HL-60 (cell line): ENCODE measurements around the gene ACRBP.

ENCODE experiments used
- DNase-seq, 2 experiments: peaks; one replicate each; pipeline ENCODE4 v3.0.0-alpha.2; 2010 to 2020; ENCODE audit warnings: low read depth in 1 of 2, low spot score in 1 of 2
- H3K27ac ChIP-seq: fragments of 250-450 bp; sonication (Bioruptor Pico); replicated peaks from 2 replicates; pipeline ENCODE4 v1.5.1; 2020; ENCODE audit warnings: mild to moderate bottlenecking, moderate library complexity
- H3K27me3 ChIP-seq: fragments of 250-450 bp; sonication (Bioruptor Pico); 2 replicates; pipeline ENCODE4 v1.5.1; 2021; ENCODE audit warnings: mild to moderate bottlenecking, moderate library complexity; ENCODE audit not compliant: insufficient read depth, poor library complexity, severe bottlenecking
- H3K4me3 ChIP-seq: replicated peaks from 2 replicates; pipeline ENCODE4 v1.5.1; 2011; ENCODE audit warnings: mild to moderate bottlenecking, control low read depth, low read length; ENCODE audit not compliant: insufficient read depth
- CTCF ChIP-seq: IDR thresholded peaks from one replicate; pipeline ENCODE4 v1.5.1; 2011; ENCODE audit warnings: low read length, control low read depth, inconsistent platforms; ENCODE audit not compliant: insufficient read depth
- GABPA ChIP-seq: IDR thresholded peaks from 2 replicates; pipeline ENCODE4 v1.6.1; 2012; ENCODE audit warnings: low read depth
- POLR2AphosphoS5 ChIP-seq: IDR thresholded peaks from 2 replicates; pipeline ENCODE4 v1.6.1; 2012; ENCODE audit warnings: low read depth
- REST ChIP-seq: IDR thresholded peaks from 2 replicates; pipeline ENCODE4 v1.6.1; 2012; ENCODE audit warnings: low read depth; ENCODE audit not compliant: insufficient replicate concordance
- SPI1 ChIP-seq: IDR thresholded peaks from 2 replicates; pipeline ENCODE4 v1.6.1; 2012; ENCODE audit warnings: low read depth, mild to moderate bottlenecking, borderline replicate concordance

The ACRBP gene

GRCh38 chr12:6688999-6689882, 42.0 kb upstream of the ACRBP start, which contains the start of gene ZNF384:
Gene ZNF384, minus strand, starts transcription at chr12:6689375. Its CDS starts 9,855 bp downstream, at chr12:6679520.
- TF ChIP-seq REST = peak; percentile 25
- TF ChIP-seq SPI1 = peak; percentile 70; the same call in 1 of the 2 replicates
- TF ChIP-seq CTCF = no peak
- peak; percentile 97 for TF ChIP-seq GABPA
- peak; percentile 66 for TF ChIP-seq POLR2AphosphoS5
- Histone ChIP-seq H3K4me3 (peak within 1 kb of the TSS; percentile 70), H3K27me3 (no peaks in the 10 kb centered on the region), H3K27ac (peak within 1 kb of the TSS; percentile 97)
- peak; percentile 98 to 99 for DNase-seq

GRCh38 chr12:6688543-6688998, 41.3 kb upstream of the ACRBP start:
- DNase-seq = peak in 1 of 2 experiments; percentile 58
- TF ChIP-seq REST (no peak), GABPA (peak; percentile 75; the same call in 1 of the 2 replicates), SPI1 (peak; percentile 38; the same call in 1 of the 2 replicates)

DNA sequence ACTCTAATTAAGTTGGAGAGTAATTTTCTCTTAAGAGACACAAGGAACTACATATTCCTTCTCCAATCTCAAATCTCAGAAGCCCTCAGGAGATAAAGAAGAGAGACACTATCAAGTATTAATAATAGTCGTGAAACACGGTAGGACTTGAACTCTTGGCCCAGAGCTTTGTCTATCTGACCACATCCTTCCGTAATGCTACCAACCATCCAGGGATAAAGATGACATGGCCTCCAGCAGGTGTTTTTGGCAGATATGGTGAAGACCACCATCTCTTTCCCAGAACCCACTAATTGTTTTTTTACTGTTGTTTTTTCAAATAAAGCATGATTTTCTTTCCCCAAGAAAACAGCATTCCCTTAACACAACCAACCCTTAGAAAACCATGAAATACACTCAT, 38.6 kb upstream of the ACRBP start:
- Histone ChIP-seq H3K27ac (no peak overlapping the region), H3K27me3 (no peaks in the 10 kb centered on the region), H3K4me3 (no peak overlapping the region)
- TF ChIP-seq GABPA (no peak), REST (no peak), SPI1 (no peak), POLR2AphosphoS5 (no peak), CTCF (no peak)
- DNase-seq = no peak

More at GRCh38 chr12:6688543-6688998, 41.3 kb upstream of the ACRBP start:
- Histone ChIP-seq H3K27ac (peak overlapping the region; percentile 97), H3K4me3 (peak overlapping the region; percentile 70), H3K27me3 (no peaks in the 10 kb centered on the region)
